HepG2 (cell line): ENCODE results near the gene DIS3L2. TPM values are rescaled to one million over a fixed set of nuclear protein-coding genes. Genes with fewer than 3 reads are reported as not detected.

Experiments used
- ATAC-seq: fragments of 200-7000 bp; cut with Tn5 transposase; 3 replicates; pipeline ENCODE4 v1.9.1; 2020; ENCODE audit warnings: mild to moderate bottlenecking, moderate library complexity
- BruUV-seq: library from RNA; stranded (reverse); fragments of 400-500 nt; replicated peaks from 2 replicates; lab custom pipeline; 2021; lab: Mats Ljungman, UMichigan
- CTCF ChIA-PET: fragments of 300-600 bp; formaldehyde crosslinking; extraction: SDS; loops from one replicate; lab custom pipeline; 2021; ENCODE audit warnings: low total read pairs, inconsistent platforms, low intra/inter-chr PET ratio; lab: Yijun Ruan, JAX
- POLR2A ChIA-PET: fragments of 350-600 bp; sonication (Branson Sonifier 250); formaldehyde crosslinking; loops from one replicate; lab custom pipeline; 2020; ENCODE audit warnings: antibody characterized with exemption, inconsistent platforms; lab: Yijun Ruan, JAX
- DNase-seq: peaks from one replicate; pipeline ENCODE4 v3.0.0-alpha.2; 2015; ENCODE audit warnings: low spot score
- FAIRE-seq: peaks from 3 replicates; lab custom pipeline; 2011; peaks lifted over from hg19 to GRCh38; lab: Jason Lieb, UNC
- H2AFZ ChIP-seq: one replicate; pipeline ENCODE4 v1.6.1; 2011; ENCODE audit warnings: low read length, inconsistent platforms
- H3K27ac ChIP-seq: fragments of 300-600 bp; 3 replicates; pipeline ENCODE4 v1.8.0; 2011; ENCODE audit warnings: mixed run types, mild to moderate bottlenecking, mixed read lengths, low read length, inconsistent platforms; ENCODE audit not compliant: insufficient read depth; ENCODE audit errors: extremely low read length
- H3K27me3 ChIP-seq, 2 experiments: fragments of 200-600 bp in 1 of 2; 2 replicates in 1 of 2; 3 replicates in 1 of 2; pipeline versions ENCODE4 v1.6.0 to v1.8.0; 2011; ENCODE audit warnings: low read length in 2 of 2, mild to moderate bottlenecking in 2 of 2, moderate library complexity in 2 of 2, inconsistent platforms in 1 of 2; ENCODE audit not compliant: insufficient read depth in 2 of 2, control insufficient read depth in 1 of 2
- H3K36me3 ChIP-seq, 2 experiments: fragments of 200-600 bp in 1 of 2; replicated peaks in 1 of 2; 2 replicates in 1 of 2; 3 replicates in 1 of 2; pipeline versions ENCODE4 v1.5.1 to v1.8.0; 2011; ENCODE audit warnings: low read length in 2 of 2, inconsistent platforms in 1 of 2; ENCODE audit not compliant: insufficient read depth in 2 of 2, control insufficient read depth in 1 of 2
- H3K4me1 ChIP-seq: 2 replicates; pipeline ENCODE4 v1.5.1; 2012; ENCODE audit warnings: low read length, inconsistent platforms; ENCODE audit not compliant: insufficient read depth
- H3K4me2 ChIP-seq: 2 replicates; pipeline ENCODE4 v1.6.0; 2011; ENCODE audit warnings: low read depth, low read length, inconsistent platforms
- H3K4me3 ChIP-seq, 3 experiments: fragments of 200-600 bp in 1 of 3; sonication (generic), shearing (Covaris generic) in 1 of 3; replicated peaks in 1 of 3; 2 replicates each; pipeline ENCODE4 v1.5.1; 2011 to 2016; ENCODE audit warnings: low read length in 3 of 3, inconsistent platforms in 2 of 3, low read depth in 2 of 3, mild to moderate bottlenecking in 2 of 3, control low read depth in 1 of 3, mixed read lengths in 1 of 3; ENCODE audit not compliant: insufficient read depth in 1 of 3
- H3K79me2 ChIP-seq: one replicate; pipeline ENCODE4 v1.6.1; 2011; ENCODE audit warnings: low read length, inconsistent platforms; ENCODE audit not compliant: insufficient read depth
- H3K9ac ChIP-seq: 2 replicates; pipeline ENCODE4 v1.6.0; 2011; ENCODE audit warnings: mild to moderate bottlenecking, low read depth, low read length, inconsistent platforms; ENCODE audit not compliant: insufficient read depth
- H3K9me3 ChIP-seq: 2 replicates; pipeline ENCODE4 v1.5.1; 2012; ENCODE audit warnings: mild to moderate bottlenecking, low read length
- H4K20me1 ChIP-seq: 2 replicates; pipeline ENCODE4 v1.6.0; 2011; ENCODE audit warnings: inconsistent platforms, mild to moderate bottlenecking, low read length, moderate library complexity; ENCODE audit not compliant: insufficient read depth
- ATF7-NPFF ChIP-seq: sonication (generic); formaldehyde crosslinking; IDR thresholded peaks from 2 replicates; pipeline ENCODE4 v1.8.1; 2023; ENCODE audit warnings: mild to moderate bottlenecking, low read depth, missing genetic modification reagents, moderate library complexity
- FOXA3 ChIP-seq: IDR thresholded peaks from 2 replicates; pipeline ENCODE4 v1.6.1; 2016; ENCODE audit warnings: missing genetic modification reagents, missing compliant biosample characterization
- FOXK2 ChIP-seq: fragments of 450-650 bp; IDR thresholded peaks from 2 replicates; pipeline ENCODE4 v1.6.1; 2016
- KLF9 ChIP-seq: IDR thresholded peaks from 2 replicates; pipeline ENCODE4 v1.6.1; 2016; ENCODE audit warnings: low read depth
- MBD4 ChIP-seq: IDR thresholded peaks from 2 replicates; pipeline ENCODE4 v1.6.1; 2012; ENCODE audit warnings: low read length, inconsistent platforms, borderline replicate concordance
- NRL ChIP-seq: sonication (generic); formaldehyde crosslinking; IDR thresholded peaks from 2 replicates; pipeline ENCODE4 v1.5.0; 2020; ENCODE audit warnings: missing genetic modification reagents, mild to moderate bottlenecking, moderate library complexity, borderline replicate concordance
- SMAD3 ChIP-seq: sonication (generic); formaldehyde crosslinking; IDR thresholded peaks from 2 replicates; pipeline ENCODE4 v1.4.0; 2020; ENCODE audit warnings: missing genetic modification reagents
- SP2 ChIP-seq: sonication (generic); formaldehyde crosslinking; IDR thresholded peaks from 2 replicates; pipeline ENCODE4 v1.5.1; 2020; ENCODE audit warnings: mild to moderate bottlenecking, missing genetic modification reagents
- SP5 ChIP-seq: IDR thresholded peaks from 2 replicates; pipeline ENCODE4 v1.6.1; 2016; ENCODE audit warnings: low read depth, borderline replicate concordance
- TP53 ChIP-seq: sonication (generic); formaldehyde crosslinking; conservative IDR thresholded peaks from 2 replicates; pipeline ENCODE4 v1.4.0; 2020; ENCODE audit warnings: missing genetic modification reagents
- ZNF234 ChIP-seq: sonication (generic); formaldehyde crosslinking; conservative IDR thresholded peaks from 2 replicates; pipeline ENCODE4 v1.5.1; 2020; ENCODE audit warnings: mild to moderate bottlenecking, missing genetic modification reagents
- ZNF552 ChIP-seq: sonication (generic); formaldehyde crosslinking; IDR thresholded peaks from 2 replicates; pipeline ENCODE4 v1.9.0; 2022; ENCODE audit warnings: missing genetic modification reagents, mild to moderate bottlenecking, borderline replicate concordance
- ZNF879 ChIP-seq: sonication (generic); formaldehyde crosslinking; IDR thresholded peaks from 2 replicates; pipeline ENCODE4 v1.8.1; 2023; ENCODE audit warnings: missing genetic modification reagents
- WGBS: methylation state at CpG from one replicate; pipeline ENCODE4 v1.1.6; 2017; ENCODE audit warnings: low lambda C conversion rate; 5-methylcytosine and 5-hydroxymethylcytosine counted together
- in situ Hi-C: cut with HindIII; loops from 2 replicates; pipeline ENCODE4 v1.10.0; 2017; ENCODE audit warnings: low pct_unique_long_range_greater_than_20kb; ENCODE audit not compliant: extremely low pct_ligation_motif_present
- intact Hi-C: fragments of 100-400 bp; cut with micrococcal nuclease; formaldehyde crosslinking; loops from one replicate; pipeline ENCODE4 v1.10.0; 2022; ENCODE audit not compliant: unreplicated experiment
- polyA plus RNA-seq, 8 experiments: library from polyadenylated mRNA; depleted of rRNA in 3 of 8; stranded (reverse) in 7 of 8; unstranded in 1 of 8; fragments of >200 nt; fragmentation: Illumina TruSeq in 4 of 8; extraction: Trizol in 4 of 8; gene quantifications; 2 replicates each; pipeline versions ENCODE4 v1.2.1 to v1.2.3, GENCODE V29; 2011 to 2016; ENCODE audit warnings: low read depth in 4 of 8, missing spikeins in 1 of 8, mixed read lengths in 1 of 8; ENCODE audit not compliant: insufficient read depth in 1 of 8
- total RNA-seq, 5 experiments: library from RNA; depleted of rRNA; stranded (reverse); fragments of >200 nt; fragmentation: Illumina TruSeq; extraction: Trizol; gene quantifications; 2 replicates each; pipeline ENCODE4 v1.2.3, GENCODE V29; 2016; ENCODE audit warnings: low read depth in 1 of 5
- TF ChIP-seq, protein P1 (sequence below): sonication (generic); formaldehyde crosslinking; IDR thresholded peaks from 2 replicates; pipeline ENCODE4 v1.4.0; 2020; ENCODE audit warnings: missing genetic modification reagents, mild to moderate bottlenecking, borderline replicate concordance
- TF ChIP-seq, protein P2 (sequence below): sonication (generic); formaldehyde crosslinking; IDR thresholded peaks from 2 replicates; pipeline ENCODE4 v1.4.0; 2020; ENCODE audit warnings: missing genetic modification reagents
- TF ChIP-seq, protein P3 (sequence below): sonication (generic); formaldehyde crosslinking; IDR thresholded peaks from 2 replicates; pipeline ENCODE4 v1.4.0; 2020; ENCODE audit warnings: missing genetic modification reagents
- TF ChIP-seq, protein P4 (sequence below): sonication (generic); formaldehyde crosslinking; IDR thresholded peaks from 2 replicates; pipeline ENCODE4 v1.8.1; 2022; ENCODE audit warnings: mild to moderate bottlenecking, missing genetic modification reagents

The DIS3L2 gene
- total and polyA plus RNA-seq, 2 of the 13 experiments (the other 11 are each of a cell fraction or from before 2014, with no cell fraction given): 7.0 to 23.9 TPM

DNA sequence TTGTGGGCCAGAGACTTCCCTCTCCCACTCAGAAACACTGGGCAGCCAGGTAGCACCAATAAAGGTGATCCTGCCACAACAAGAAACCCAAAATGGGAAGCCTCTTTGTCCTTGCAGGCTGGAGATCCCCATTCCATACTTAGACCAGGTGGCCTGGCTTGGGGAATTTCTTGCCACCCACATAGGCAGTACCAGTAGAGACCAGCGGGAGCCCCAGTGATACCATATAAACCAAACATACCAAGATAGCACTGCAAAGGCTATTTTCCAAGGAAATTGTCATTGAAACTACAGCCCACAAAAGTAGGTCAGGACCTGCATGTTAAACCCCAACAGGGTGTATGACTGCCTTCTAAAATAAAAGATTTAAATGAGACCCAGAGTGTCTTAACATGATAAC lies 171.6 kb downstream of the DIS3L2 start (continued):
- TF ChIP-seq SP5 (CRISPR knock-in tag) (no peak), FOXK2 (no peak)

DNA sequence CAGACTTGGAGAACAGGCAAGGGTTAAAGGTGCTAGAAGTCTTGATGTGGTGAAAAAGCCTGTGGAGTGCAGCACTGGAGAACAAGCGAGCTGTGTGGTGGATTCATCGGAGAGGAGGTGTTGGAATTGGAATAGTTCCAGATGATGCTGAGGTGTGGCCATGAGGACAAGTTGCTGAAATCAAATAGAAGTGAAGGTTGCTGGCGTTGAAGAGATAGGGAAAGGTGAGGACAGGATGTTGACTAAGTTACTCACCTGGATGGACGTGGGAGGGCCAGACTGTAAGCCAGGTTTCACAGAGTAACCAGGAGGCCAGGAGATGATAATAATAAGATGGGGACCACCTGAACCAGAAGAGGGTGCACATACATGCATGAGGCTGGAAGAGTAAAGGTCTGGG lies 173.4 kb downstream of the DIS3L2 start:
- H3K79me2 ChIP-seq: no peaks in the 10 kb centered on the region
- peaks cover 9 to 16% of the 10 kb centered on the region in 2 experiments for H3K36me3 ChIP-seq
- H4K20me1 ChIP-seq: no peaks in the 10 kb centered on the region
- no peak overlapping the region for H3K4me3 ChIP-seq
- no peak overlapping the region for H2AFZ ChIP-seq
- no TSS peak for BruUV-seq
- intact Hi-C loops: no loop called here
- no peak overlapping the region for H3K9ac ChIP-seq
- H3K27me3 ChIP-seq: no peaks in the 10 kb centered on the region
- TF ChIP-seq TP53 (CRISPR knock-in tag) (no peak), FOXA3 (CRISPR knock-in tag) (no peak), NRL (CRISPR knock-in tag) (no peak), SP2 (no peak), ZNF552 (CRISPR knock-in tag) (no peak), SMAD3 (CRISPR knock-in tag) (no peak), KLF9 (no peak), ATF7-NPFF (CRISPR knock-in tag) (no peak), ZNF234 (CRISPR knock-in tag) (no peak), ZNF879 (no peak), MBD4 (no peak)
- TF ChIP-seq, protein P1, sequence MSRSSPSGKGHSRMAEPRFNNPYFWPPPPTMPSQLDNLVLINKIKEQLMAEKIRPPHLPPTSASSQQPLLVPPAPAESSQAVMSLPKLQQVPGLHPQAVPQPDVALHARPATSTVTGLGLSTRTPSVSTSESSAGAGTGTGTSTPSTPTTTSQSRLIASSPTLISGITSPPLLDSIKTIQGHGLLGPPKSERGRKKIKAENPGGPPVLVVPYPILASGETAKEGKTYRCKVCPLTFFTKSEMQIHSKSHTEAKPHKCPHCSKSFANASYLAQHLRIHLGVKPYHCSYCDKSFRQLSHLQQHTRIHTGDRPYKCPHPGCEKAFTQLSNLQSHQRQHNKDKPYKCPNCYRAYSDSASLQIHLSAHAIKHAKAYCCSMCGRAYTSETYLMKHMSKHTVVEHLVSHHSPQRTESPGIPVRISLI: no peak
- TF ChIP-seq, protein P2, sequence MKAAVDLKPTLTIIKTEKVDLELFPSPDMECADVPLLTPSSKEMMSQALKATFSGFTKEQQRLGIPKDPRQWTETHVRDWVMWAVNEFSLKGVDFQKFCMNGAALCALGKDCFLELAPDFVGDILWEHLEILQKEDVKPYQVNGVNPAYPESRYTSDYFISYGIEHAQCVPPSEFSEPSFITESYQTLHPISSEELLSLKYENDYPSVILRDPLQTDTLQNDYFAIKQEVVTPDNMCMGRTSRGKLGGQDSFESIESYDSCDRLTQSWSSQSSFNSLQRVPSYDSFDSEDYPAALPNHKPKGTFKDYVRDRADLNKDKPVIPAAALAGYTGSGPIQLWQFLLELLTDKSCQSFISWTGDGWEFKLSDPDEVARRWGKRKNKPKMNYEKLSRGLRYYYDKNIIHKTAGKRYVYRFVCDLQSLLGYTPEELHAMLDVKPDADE (CRISPR knock-in tag): no peak
- TF ChIP-seq, protein P3, sequence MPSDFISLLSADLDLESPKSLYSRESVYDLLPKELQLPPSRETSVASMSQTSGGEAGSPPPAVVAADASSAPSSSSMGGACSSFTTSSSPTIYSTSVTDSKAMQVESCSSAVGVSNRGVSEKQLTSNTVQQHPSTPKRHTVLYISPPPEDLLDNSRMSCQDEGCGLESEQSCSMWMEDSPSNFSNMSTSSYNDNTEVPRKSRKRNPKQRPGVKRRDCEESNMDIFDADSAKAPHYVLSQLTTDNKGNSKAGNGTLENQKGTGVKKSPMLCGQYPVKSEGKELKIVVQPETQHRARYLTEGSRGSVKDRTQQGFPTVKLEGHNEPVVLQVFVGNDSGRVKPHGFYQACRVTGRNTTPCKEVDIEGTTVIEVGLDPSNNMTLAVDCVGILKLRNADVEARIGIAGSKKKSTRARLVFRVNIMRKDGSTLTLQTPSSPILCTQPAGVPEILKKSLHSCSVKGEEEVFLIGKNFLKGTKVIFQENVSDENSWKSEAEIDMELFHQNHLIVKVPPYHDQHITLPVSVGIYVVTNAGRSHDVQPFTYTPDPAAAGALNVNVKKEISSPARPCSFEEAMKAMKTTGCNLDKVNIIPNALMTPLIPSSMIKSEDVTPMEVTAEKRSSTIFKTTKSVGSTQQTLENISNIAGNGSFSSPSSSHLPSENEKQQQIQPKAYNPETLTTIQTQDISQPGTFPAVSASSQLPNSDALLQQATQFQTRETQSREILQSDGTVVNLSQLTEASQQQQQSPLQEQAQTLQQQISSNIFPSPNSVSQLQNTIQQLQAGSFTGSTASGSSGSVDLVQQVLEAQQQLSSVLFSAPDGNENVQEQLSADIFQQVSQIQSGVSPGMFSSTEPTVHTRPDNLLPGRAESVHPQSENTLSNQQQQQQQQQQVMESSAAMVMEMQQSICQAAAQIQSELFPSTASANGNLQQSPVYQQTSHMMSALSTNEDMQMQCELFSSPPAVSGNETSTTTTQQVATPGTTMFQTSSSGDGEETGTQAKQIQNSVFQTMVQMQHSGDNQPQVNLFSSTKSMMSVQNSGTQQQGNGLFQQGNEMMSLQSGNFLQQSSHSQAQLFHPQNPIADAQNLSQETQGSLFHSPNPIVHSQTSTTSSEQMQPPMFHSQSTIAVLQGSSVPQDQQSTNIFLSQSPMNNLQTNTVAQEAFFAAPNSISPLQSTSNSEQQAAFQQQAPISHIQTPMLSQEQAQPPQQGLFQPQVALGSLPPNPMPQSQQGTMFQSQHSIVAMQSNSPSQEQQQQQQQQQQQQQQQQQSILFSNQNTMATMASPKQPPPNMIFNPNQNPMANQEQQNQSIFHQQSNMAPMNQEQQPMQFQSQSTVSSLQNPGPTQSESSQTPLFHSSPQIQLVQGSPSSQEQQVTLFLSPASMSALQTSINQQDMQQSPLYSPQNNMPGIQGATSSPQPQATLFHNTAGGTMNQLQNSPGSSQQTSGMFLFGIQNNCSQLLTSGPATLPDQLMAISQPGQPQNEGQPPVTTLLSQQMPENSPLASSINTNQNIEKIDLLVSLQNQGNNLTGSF (CRISPR knock-in tag): no peak
- TF ChIP-seq, protein P4, sequence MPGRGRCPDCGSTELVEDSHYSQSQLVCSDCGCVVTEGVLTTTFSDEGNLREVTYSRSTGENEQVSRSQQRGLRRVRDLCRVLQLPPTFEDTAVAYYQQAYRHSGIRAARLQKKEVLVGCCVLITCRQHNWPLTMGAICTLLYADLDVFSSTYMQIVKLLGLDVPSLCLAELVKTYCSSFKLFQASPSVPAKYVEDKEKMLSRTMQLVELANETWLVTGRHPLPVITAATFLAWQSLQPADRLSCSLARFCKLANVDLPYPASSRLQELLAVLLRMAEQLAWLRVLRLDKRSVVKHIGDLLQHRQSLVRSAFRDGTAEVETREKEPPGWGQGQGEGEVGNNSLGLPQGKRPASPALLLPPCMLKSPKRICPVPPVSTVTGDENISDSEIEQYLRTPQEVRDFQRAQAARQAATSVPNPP (CRISPR knock-in tag): no peak
- TF ChIP-seq, all 625 proteins: peak for 0
- H3K4me2 ChIP-seq: no peak overlapping the region
- ChIA-PET CTCF (no interaction called here), POLR2A (no interaction called here)
- no peak overlapping the region for H3K27ac ChIP-seq
- FAIRE-seq: no peak
- H3K4me1 ChIP-seq: peaks cover 8% of the 10 kb centered on the region
- ATAC-seq: no peak
- in situ Hi-C loops: loop anchor here (10.0 kb wide), 1 partner anchor 190 kb away; no protein-coding TSS in a partner anchor
- no peaks in the 10 kb centered on the region for H3K9me3 ChIP-seq
- WGBS: 97% methylated on average over 4 of the region's 4 CpGs
- DNase-seq: no peak
